Neural progenitor cell (in vitro differentiated cells): Measurements from ENCODE around the gene PLA2G1B. TPM values are rescaled to one million over a fixed set of nuclear protein-coding genes. Genes with fewer than 3 reads are reported as not detected.
A peak's percentile ranks its signal among the peaks of the same experiment; 100 is the strongest.

Experiments
- DNase-seq: peaks from one replicate; pipeline ENCODE4 v3.0.0-alpha.2; 2016; ENCODE audit warnings: low spot score
- H2AFZ ChIP-seq: fragments of 200-600 bp; sonication (generic); replicated peaks from 2 replicates; pipeline ENCODE4 v1.6.1; 2016; ENCODE audit warnings: antibody characterized with exemption
- H3F3A ChIP-seq: fragments of 200-600 bp; sonication (generic); 2 replicates; pipeline ENCODE4 v1.6.1; 2016; ENCODE audit warnings: antibody characterized with exemption, low read depth
- H3K27ac ChIP-seq: fragments of 200-600 bp; sonication (generic); 2 replicates; pipeline ENCODE4 v1.5.1; 2016; ENCODE audit warnings: mild to moderate bottlenecking
- H3K27me3 ChIP-seq: fragments of 200-600 bp; sonication (generic); 2 replicates; pipeline ENCODE4 v1.6.1; 2016; ENCODE audit warnings: mild to moderate bottlenecking, moderate library complexity
- H3K36me3 ChIP-seq: fragments of 200-600 bp; sonication (generic); 2 replicates; pipeline ENCODE4 v1.5.1; 2016
- H3K4me1 ChIP-seq: fragments of 200-600 bp; sonication (generic); 2 replicates; pipeline ENCODE4 v1.6.1; 2016; ENCODE audit warnings: mixed run types
- H3K4me2 ChIP-seq: fragments of 200-600 bp; sonication (generic); 2 replicates; pipeline ENCODE4 v1.6.1; 2016
- H3K4me3 ChIP-seq: fragments of 200-600 bp; sonication (generic); 2 replicates; pipeline ENCODE4 v1.5.1; 2016
- H3K79me2 ChIP-seq: fragments of 200-600 bp; sonication (generic); 2 replicates; pipeline ENCODE4 v1.6.1; 2016; ENCODE audit warnings: low read depth
- H3K9ac ChIP-seq: fragments of 200-600 bp; sonication (generic); 2 replicates; pipeline ENCODE4 v1.6.1; 2016
- H3K9me3 ChIP-seq: fragments of 200-600 bp; sonication (generic); 2 replicates; pipeline ENCODE4 v1.5.1; 2016; ENCODE audit warnings: low read depth
- H4K20me1 ChIP-seq: fragments of 200-600 bp; sonication (generic); 2 replicates; pipeline ENCODE4 v1.6.1; 2016; ENCODE audit warnings: low read depth
- H3K27ac Mint-ChIP-seq: 3 replicates; pipeline ENCODE4 v1.8.0; 2021; ENCODE audit warnings: mixed read lengths
- H3K27me3 Mint-ChIP-seq: 2 replicates; pipeline ENCODE4 v1.8.0; 2022; ENCODE audit warnings: low read depth, mild to moderate bottlenecking, inconsistent platforms, moderate library complexity, mixed read lengths; ENCODE audit not compliant: insufficient read depth
- H3K36me3 Mint-ChIP-seq: 3 replicates; pipeline ENCODE4 v1.8.0; 2021; ENCODE audit warnings: mixed read lengths
- H3K4me1 Mint-ChIP-seq: 3 replicates; pipeline ENCODE4 v1.8.0; 2021; ENCODE audit warnings: mixed read lengths
- H3K4me3 Mint-ChIP-seq: 3 replicates; pipeline ENCODE4 v1.8.0; 2021; ENCODE audit warnings: mild to moderate bottlenecking, moderate library complexity, mixed read lengths
- H3K9me3 Mint-ChIP-seq: 3 replicates; pipeline ENCODE4 v1.8.0; 2020; ENCODE audit warnings: mixed read lengths
- EZH2 ChIP-seq: fragments of 200-600 bp; sonication (generic); IDR thresholded peaks from 2 replicates; pipeline ENCODE4 v1.6.1; 2017; ENCODE audit warnings: antibody characterized with exemption, mild to moderate bottlenecking, moderate library complexity
- EZH2phosphoT487 ChIP-seq: fragments of 200-600 bp; sonication (generic); IDR thresholded peaks from 2 replicates; pipeline ENCODE4 v1.6.1; 2017; ENCODE audit warnings: antibody characterized with exemption
- total RNA-seq: library from RNA; depleted of rRNA; stranded (reverse); fragments of >200 nt; gene quantifications from 2 replicates; pipeline ENCODE4 v1.2.3, GENCODE V29; 2015; ENCODE audit warnings: low replicate concordance
- TF ChIP-seq, protein P1 (sequence below): fragments of 200-600 bp; sonication (generic); IDR thresholded peaks from 2 replicates; pipeline ENCODE4 v1.5.1; 2017; ENCODE audit warnings: antibody characterized with exemption, mild to moderate bottlenecking

PLA2G1B gene
- total RNA-seq, 1 donor from 2014 or later: not detected

DNA sequence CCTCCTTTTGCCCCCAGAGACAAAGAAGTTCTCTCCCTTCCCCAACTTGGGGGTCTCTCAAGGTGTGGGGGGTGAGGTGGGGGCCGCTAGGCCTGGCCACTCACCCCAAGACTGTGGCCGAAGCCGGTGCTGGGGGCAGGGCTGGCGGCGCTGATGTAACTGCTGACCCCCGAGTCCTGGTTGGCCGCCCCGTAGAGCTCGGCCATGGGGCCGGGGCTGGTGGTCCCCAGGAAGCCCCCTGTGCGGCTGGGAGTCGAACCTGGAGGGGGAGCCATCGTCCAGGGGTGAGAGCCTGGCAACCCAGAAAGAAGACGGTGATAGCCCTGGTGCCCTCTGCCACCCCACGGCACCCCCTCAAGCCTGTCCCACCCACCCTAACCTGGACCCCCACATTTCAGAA lies 18.5 kb upstream of the PLA2G1B start:
- Mint-ChIP-seq H3K27ac (no peak overlapping the region), H3K36me3 (peaks cover 22% of the 10 kb centered on the region), H3K4me3 (no peak overlapping the region), H3K9me3 (no peaks in the 10 kb centered on the region), H3K27me3 (peaks cover 10% of the 10 kb centered on the region), H3K4me1 (peaks cover 19% of the 10 kb centered on the region)
- H3K36me3 ChIP-seq: no peaks in the 10 kb centered on the region
- H3K9me3 ChIP-seq: no peaks in the 10 kb centered on the region
- H3K4me1 ChIP-seq: no peaks in the 10 kb centered on the region
- no peak overlapping the region for H3K9ac ChIP-seq
- peaks cover 24% of the 10 kb centered on the region for H3F3A ChIP-seq
- TF ChIP-seq, protein P1, sequence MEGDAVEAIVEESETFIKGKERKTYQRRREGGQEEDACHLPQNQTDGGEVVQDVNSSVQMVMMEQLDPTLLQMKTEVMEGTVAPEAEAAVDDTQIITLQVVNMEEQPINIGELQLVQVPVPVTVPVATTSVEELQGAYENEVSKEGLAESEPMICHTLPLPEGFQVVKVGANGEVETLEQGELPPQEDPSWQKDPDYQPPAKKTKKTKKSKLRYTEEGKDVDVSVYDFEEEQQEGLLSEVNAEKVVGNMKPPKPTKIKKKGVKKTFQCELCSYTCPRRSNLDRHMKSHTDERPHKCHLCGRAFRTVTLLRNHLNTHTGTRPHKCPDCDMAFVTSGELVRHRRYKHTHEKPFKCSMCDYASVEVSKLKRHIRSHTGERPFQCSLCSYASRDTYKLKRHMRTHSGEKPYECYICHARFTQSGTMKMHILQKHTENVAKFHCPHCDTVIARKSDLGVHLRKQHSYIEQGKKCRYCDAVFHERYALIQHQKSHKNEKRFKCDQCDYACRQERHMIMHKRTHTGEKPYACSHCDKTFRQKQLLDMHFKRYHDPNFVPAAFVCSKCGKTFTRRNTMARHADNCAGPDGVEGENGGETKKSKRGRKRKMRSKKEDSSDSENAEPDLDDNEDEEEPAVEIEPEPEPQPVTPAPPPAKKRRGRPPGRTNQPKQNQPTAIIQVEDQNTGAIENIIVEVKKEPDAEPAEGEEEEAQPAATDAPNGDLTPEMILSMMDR: no peak
- TF ChIP-seq EZH2phosphoT487 (no peak), EZH2 (no peak)
- H2AFZ ChIP-seq: no peak overlapping the region
- no peak overlapping the region for H3K4me2 ChIP-seq
- no peak for DNase-seq
- H3K79me2 ChIP-seq: no peaks in the 10 kb centered on the region
- H3K27ac ChIP-seq: no peak overlapping the region
- H4K20me1 ChIP-seq: peaks cover 10% of the 10 kb centered on the region
- no peak overlapping the region for H3K4me3 ChIP-seq
- no peaks in the 10 kb centered on the region for H3K27me3 ChIP-seq

DNA sequence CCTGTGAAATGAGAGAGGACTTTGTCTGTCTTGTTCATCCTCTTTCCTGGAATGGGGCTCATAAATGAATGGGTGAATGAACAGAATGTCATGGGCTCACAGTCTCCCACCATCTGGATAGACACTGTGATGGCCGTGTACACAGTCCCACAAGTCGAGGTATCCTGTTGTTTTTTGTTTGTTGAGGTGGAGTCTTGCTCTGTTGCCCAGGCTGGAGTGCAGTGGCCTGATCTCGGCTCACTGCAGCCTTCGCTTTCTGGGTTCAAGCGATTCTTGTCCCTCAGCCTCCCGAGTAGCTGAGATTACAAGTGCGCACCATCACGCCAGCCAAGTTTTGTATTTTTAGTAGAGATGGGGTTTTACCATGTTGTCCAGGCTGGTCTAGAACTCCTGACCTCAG lies 16.1 kb upstream of the PLA2G1B start:
- TF ChIP-seq EZH2phosphoT487 (no peak), EZH2 (no peak)
- TF ChIP-seq, protein P1: no peak
- Mint-ChIP-seq H3K9me3 (peaks cover 5% of the 10 kb centered on the region), H3K36me3 (peaks cover 19% of the 10 kb centered on the region), H3K4me3 (peak overlapping the region; percentile 10), H3K4me1 (peaks cover 19% of the 10 kb centered on the region), H3K27ac (peak overlapping the region; percentile 76), H3K27me3 (peaks cover 15% of the 10 kb centered on the region)
- H4K20me1 ChIP-seq: peaks cover 3% of the 10 kb centered on the region
- no peaks in the 10 kb centered on the region for H3K9me3 ChIP-seq
- H3K4me2 ChIP-seq: no peak overlapping the region
- no peak overlapping the region for H2AFZ ChIP-seq
- no peak for DNase-seq
- H3K27me3 ChIP-seq: no peaks in the 10 kb centered on the region
- H3F3A ChIP-seq: peaks cover 31% of the 10 kb centered on the region
- H3K4me1 ChIP-seq: no peaks in the 10 kb centered on the region
- no peak overlapping the region for H3K4me3 ChIP-seq
- H3K79me2 ChIP-seq: no peaks in the 10 kb centered on the region
- H3K36me3 ChIP-seq: no peaks in the 10 kb centered on the region
- H3K9ac ChIP-seq: no peak overlapping the region
- no peak overlapping the region for H3K27ac ChIP-seq

DNA sequence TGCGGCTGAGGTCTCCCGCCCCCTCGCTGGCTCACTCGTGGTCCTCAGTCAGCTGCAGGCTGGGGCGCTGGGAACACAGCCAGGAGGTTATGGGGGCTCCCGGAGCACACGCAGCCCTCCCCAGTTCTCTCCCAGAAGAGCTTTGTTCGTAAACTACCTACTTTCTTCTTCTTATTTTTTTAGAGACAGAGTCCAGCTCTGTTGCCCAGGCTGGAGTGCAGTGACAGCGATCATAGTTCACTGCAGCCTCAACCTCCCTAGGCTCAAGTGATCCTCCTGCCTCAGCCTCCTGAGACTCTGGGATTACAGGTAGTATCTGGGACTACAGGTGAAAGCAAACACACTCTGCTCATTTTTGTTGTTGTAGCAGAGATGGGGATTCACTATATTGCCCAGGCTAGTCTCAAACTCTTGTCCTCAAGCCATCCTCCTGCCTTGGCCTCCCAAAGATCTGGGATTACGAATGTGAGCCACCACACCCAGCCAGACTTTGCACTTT lies 15.5 kb upstream of the PLA2G1B start:
- Histone ChIP-seq H3K9ac (no peak overlapping the region), H3K4me2 (no peak overlapping the region), H3F3A (peaks cover 31% of the 10 kb centered on the region), H3K79me2 (no peaks in the 10 kb centered on the region), H3K4me1 (no peaks in the 10 kb centered on the region), H3K27ac (peak overlapping the region; percentile 8), H3K9me3 (no peaks in the 10 kb centered on the region), H3K27me3 (no peaks in the 10 kb centered on the region), H3K4me3 (no peak overlapping the region), H4K20me1 (peaks cover 3% of the 10 kb centered on the region), H3K36me3 (no peaks in the 10 kb centered on the region), H2AFZ (no peak overlapping the region)
- DNase-seq: no peak
- peak overlapping the region; percentile 76 for H3K27ac Mint-ChIP-seq
- TF ChIP-seq EZH2 (no peak), EZH2phosphoT487 (no peak)
- TF ChIP-seq, protein P1: no peak
- peaks cover 14% of the 10 kb centered on the region for H3K27me3 Mint-ChIP-seq
- H3K4me3 Mint-ChIP-seq: peak overlapping the region; percentile 10
- peaks cover 19% of the 10 kb centered on the region for H3K36me3 Mint-ChIP-seq
- peaks cover 8% of the 10 kb centered on the region for H3K9me3 Mint-ChIP-seq
- H3K4me1 Mint-ChIP-seq: peaks cover 19% of the 10 kb centered on the region
